Right lobe of liver (tissue), 6 donors: ENCODE results near the gene PAX8. TPM values are rescaled to one million over a fixed set of nuclear protein-coding genes. Genes with fewer than 3 reads are reported as not detected.

Source experiments
- ATAC-seq, 4 donors: fragments of 200-7000 bp; cut with Tn5 transposase; one replicate each; pipeline ENCODE4 v1.9.1; 2020; ENCODE audit warnings: mild to moderate bottlenecking in 4 of 4, moderate library complexity in 4 of 4
- DNase-seq, 3 donors: peaks; one replicate each; pipeline ENCODE4 v3.0.0-alpha.2; 2020
- H3K27ac ChIP-seq, 3 donors: fragments of 200-600 bp; one replicate each; pipeline ENCODE4 v1.8.0; 2022
- H3K27me3 ChIP-seq, 2 donors: fragments of 200-600 bp; one replicate each; pipeline ENCODE4 v1.8.0; 2022
- H3K36me3 ChIP-seq, 4 donors: fragments of 200-600 bp; sonication (generic) in 1 of 4; one replicate each; pipeline versions ENCODE4 v1.5.1 to v1.8.0; 2017 to 2022; ENCODE audit warnings: control low read depth in 1 of 4
- H3K4me1 ChIP-seq, 4 donors: fragments of 200-600 bp; sonication (generic) in 1 of 4; one replicate each; pipeline versions ENCODE4 v1.5.1 to v1.8.0; 2017 to 2022; ENCODE audit warnings: control low read depth in 1 of 4
- H3K4me3 ChIP-seq, 3 donors: fragments of 200-600 bp; one replicate each; pipeline ENCODE4 v1.8.0; 2022
- H3K9me3 ChIP-seq, 4 donors: fragments of 200-600 bp; sonication (generic) in 1 of 4; one replicate each; pipeline versions ENCODE4 v1.5.1 to v1.8.0; 2017 to 2022; ENCODE audit warnings: control low read depth in 1 of 4
- POLR2A ChIP-seq: fragments of 450-650 bp; IDR thresholded peaks from one replicate; pipeline ENCODE4 v1.6.1; 2017; ENCODE audit warnings: antibody characterized with exemption, mild to moderate bottlenecking
- WGBS: methylation state at CpG from one replicate; pipeline ENCODE4 v1.1.6; 2018; ENCODE audit warnings: low coverage, low lambda C conversion rate; ENCODE audit not compliant: insufficient coverage; ENCODE audit errors: missing lambda C conversion rate; 5-methylcytosine and 5-hydroxymethylcytosine counted together
- intact Hi-C, 2 donors: fragments of 100-400 bp; cut with DNase I; formaldehyde crosslinking; loops; one replicate each; pipeline versions ENCODE4 v1.11.2 to v1.14.1; 2022
- total RNA-seq, 6 experiments: library from RNA; depleted of rRNA in 2 of 6; stranded (reverse); fragments of >200 nt in 2 of 6; fragmentation: NEBNext Ultra II Directional in 3 of 6; extraction: Animal tissue kit (Norgen Biotek cat#: 25700) in 3 of 6; gene quantifications; one replicate each; pipeline versions ENCODE4 v1.1.0 to v1.2.4, GENCODE V29; 2016 to 2023
- TF ChIP-seq, protein P1 (sequence below), 4 donors: fragments of 200-600 bp in 3 of 4; fragments of 450-650 bp in 1 of 4; IDR thresholded peaks; one replicate each; pipeline versions ENCODE4 v1.5.1 to v1.8.0; 2016 to 2022; ENCODE audit warnings: antibody characterized with exemption in 4 of 4, mild to moderate bottlenecking in 2 of 4
- donor health status: DM: no; HTN: yes; CAD: no.
- donor health status: DM: no; HTN: no; CAD: no.
- donor health status: DM: no; HTN: no; CAD: no.
- donor health status: DM: no; HTN: yes; CAD: no.
- donor health status: DM: no; HTN: yes; CAD: no.

Gene PAX8
- total RNA-seq, 6 experiments from 2014 or later, result 0.27 to 1.9 (median 0.86) TPM

- WGBS, result 55% methylated on average over 6 of the region's 6 CpGs
- DNase-seq (no peak), ATAC-seq (no peak)
- Histone ChIP-seq H3K27ac (no peak overlapping the region), H3K4me1 (peaks cover 0 to 31% (median 12%) of the 10 kb centered on the region in 4 donors), H3K36me3 (peaks cover 0 to 5% (median 2%) of the 10 kb centered on the region in 4 donors), H3K27me3 (no peaks in the 10 kb centered on the region), H3K4me3 (no peak overlapping the region), H3K9me3 (no peaks in the 10 kb centered on the region)
- intact Hi-C loops, result no loop called here
- no peak for TF ChIP-seq POLR2A
- TF ChIP-seq, protein P1, sequence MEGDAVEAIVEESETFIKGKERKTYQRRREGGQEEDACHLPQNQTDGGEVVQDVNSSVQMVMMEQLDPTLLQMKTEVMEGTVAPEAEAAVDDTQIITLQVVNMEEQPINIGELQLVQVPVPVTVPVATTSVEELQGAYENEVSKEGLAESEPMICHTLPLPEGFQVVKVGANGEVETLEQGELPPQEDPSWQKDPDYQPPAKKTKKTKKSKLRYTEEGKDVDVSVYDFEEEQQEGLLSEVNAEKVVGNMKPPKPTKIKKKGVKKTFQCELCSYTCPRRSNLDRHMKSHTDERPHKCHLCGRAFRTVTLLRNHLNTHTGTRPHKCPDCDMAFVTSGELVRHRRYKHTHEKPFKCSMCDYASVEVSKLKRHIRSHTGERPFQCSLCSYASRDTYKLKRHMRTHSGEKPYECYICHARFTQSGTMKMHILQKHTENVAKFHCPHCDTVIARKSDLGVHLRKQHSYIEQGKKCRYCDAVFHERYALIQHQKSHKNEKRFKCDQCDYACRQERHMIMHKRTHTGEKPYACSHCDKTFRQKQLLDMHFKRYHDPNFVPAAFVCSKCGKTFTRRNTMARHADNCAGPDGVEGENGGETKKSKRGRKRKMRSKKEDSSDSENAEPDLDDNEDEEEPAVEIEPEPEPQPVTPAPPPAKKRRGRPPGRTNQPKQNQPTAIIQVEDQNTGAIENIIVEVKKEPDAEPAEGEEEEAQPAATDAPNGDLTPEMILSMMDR (IDR thresholded peaks at IDR 0.05), result no peak
These were observed 91.0 kb downstream of the PAX8 start for GRCh38 chr2:113187771-113188170.

DNA sequence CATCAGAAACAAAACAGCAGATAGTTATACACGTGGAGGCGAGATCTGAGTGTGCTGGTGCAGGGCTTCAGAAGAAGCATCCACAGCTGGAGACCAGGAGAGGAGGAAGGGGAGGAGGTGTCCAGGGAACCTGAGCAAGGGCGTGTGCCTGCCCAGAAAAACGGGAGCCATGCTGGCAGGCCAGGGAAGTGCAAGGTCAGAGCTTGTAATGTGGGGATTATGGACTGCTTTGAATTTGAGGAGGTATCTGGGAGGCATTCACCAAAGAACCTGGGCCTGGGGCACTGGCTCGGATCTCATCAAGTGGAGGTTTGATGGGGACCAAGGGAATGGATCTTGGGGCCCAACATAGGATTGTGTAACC lies 92.3 kb downstream of the PAX8 start:
- Histone ChIP-seq H3K4me1 (peaks cover 0 to 38% (median 15%) of the 10 kb centered on the region in 4 donors), H3K4me3 (no peak overlapping the region), H3K9me3 (no peaks in the 10 kb centered on the region), H3K27me3 (no peaks in the 10 kb centered on the region), H3K27ac (no peak overlapping the region), H3K36me3 (no peaks in the 10 kb centered on the region)
- intact Hi-C loops, result no loop called here
- TF ChIP-seq POLR2A, result no peak
- TF ChIP-seq, protein P1 (IDR thresholded peaks at IDR 0.05), result no peak
- 80% methylated on average over 3 of the region's 5 CpGs for WGBS
- no peak for ATAC-seq
- peak in 2 of 3 donors; percentile 2 to 31 for DNase-seq

- no peaks in the 10 kb centered on the region for H3K27me3 ChIP-seq
- intact Hi-C loops, result no loop called here
- DNase-seq (peak; percentile 91 to 95 (median 95)), ATAC-seq (peak; percentile 91 to 93 (median 92))
- no peaks in the 10 kb centered on the region for H3K9me3 ChIP-seq
- no peak for TF ChIP-seq POLR2A
- TF ChIP-seq, protein P1 (IDR thresholded peaks at IDR 0.05), result no peak
- WGBS, result 64% methylated on average over 7 of the region's 10 CpGs
- peak overlapping the region in 1 of 3 donors; percentile 9 for H3K27ac ChIP-seq
- H3K4me1 ChIP-seq, result peaks cover 0 to 42% (median 18%) of the 10 kb centered on the region in 4 donors
- no peaks in the 10 kb centered on the region for H3K36me3 ChIP-seq
- no peak overlapping the region for H3K4me3 ChIP-seq
These were observed 92.9 kb downstream of the PAX8 start for GRCh38 chr2:113185664-113186432.

DNA sequence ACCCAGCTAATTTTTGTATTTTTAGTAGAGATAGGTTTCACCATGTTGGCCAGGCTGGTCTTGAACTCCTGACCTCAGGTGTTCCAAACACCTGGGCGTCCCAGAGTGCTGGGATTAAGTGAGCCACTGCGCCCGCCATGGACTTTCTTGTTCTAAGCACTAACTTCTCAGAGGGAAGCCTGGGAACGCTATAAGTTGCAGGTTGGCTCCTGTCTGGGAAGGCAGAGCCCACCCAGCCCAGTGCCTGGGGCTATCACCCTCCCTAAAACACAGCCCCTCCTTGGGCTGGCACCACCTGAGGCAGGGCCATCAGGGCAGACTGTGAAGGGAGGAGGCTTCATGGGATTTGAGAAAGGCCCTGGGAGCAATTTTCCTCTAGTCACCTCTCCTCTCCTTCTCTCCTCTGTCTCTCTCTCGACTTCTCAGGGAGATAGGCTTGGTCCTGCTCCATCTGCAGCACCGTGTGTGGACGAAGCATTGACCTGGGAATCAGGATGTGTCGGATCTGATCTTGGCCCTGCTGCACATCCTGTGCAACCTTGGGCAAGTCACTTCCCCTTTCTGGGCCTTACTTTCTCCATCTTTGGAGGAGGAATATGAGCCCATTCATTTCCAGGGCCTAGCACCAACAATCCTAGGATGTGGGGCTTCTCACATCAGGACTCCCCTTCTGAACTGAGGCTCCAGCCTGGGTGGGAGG lies 94.0 kb downstream of the PAX8 start:
- Histone ChIP-seq H3K9me3 (no peaks in the 10 kb centered on the region), H3K27ac (peak overlapping the region in 1 of 3 donors; percentile 16), H3K27me3 (no peaks in the 10 kb centered on the region), H3K36me3 (no peaks in the 10 kb centered on the region), H3K4me1 (peaks cover 0 to 51% (median 21%) of the 10 kb centered on the region in 4 donors), H3K4me3 (no peak overlapping the region)
- 67% methylated on average over 5 of the region's 8 CpGs for WGBS
- ATAC-seq, result no peak
- DNase-seq, result peak in 1 of 3 donors; percentile 50
- TF ChIP-seq POLR2A, result no peak
- TF ChIP-seq, protein P1 (IDR thresholded peaks at IDR 0.05), result no peak
- intact Hi-C loops, result no loop called here
